GOT3 (cell line): ENCODE results near the gene TMEM53.
"Not testable (repeated sequence)": the region's sequence is repeated elsewhere in the genome, so short reads cannot be mapped to it uniquely, and the experiment has no call there.

Experiments used
- DNase-seq: peaks from one replicate; lab custom pipeline; 2025; ENCODE audit warnings: mixed read lengths; lab: John Stamatoyannopoulos, UW

The TMEM53 gene

GRCh38 chr1:44674113-44675000 lies at the start of gene TMEM53, which contains the start of gene ARMH1:
TSS of gene TMEM53 (minus strand) at chr1:44674481. CDS start at chr1:44674391, 90 bp downstream.
TSS of gene ARMH1 (plus strand) at chr1:44674714. CDS start at chr1:44689698, 14,984 bp downstream.
- peak; percentile 98 for DNase-seq

- no peak for DNase-seq
These were observed 49.4 kb upstream of the TMEM53 start for GRCh38 chr1:44723496-44724295.

GRCh38 chr1:44723064-44723463 lies 48.8 kb upstream of the TMEM53 start:
- DNase-seq: no peak

GRCh38 chr1:44721485-44722361 lies 47.4 kb upstream of the TMEM53 start:
- DNase-seq: peak; percentile 24

GRCh38 chr1:44720281-44720680 lies 46.0 kb upstream of the TMEM53 start:
- no peak for DNase-seq

GRCh38 chr1:44719318-44719717 lies 45.0 kb upstream of the TMEM53 start:
- DNase-seq: no peak

GRCh38 chr1:44718091-44718490 lies 43.8 kb upstream of the TMEM53 start:
- DNase-seq: no peak

- DNase-seq: no peak
These were observed 43.4 kb upstream of the TMEM53 start for GRCh38 chr1:44717653-44718052.

- no peak for DNase-seq
These were observed 42.9 kb upstream of the TMEM53 start for GRCh38 chr1:44717156-44717555.

- DNase-seq: no peak
These were observed 40.8 kb upstream of the TMEM53 start for GRCh38 chr1:44714944-44715571.

GRCh38 chr1:44714532-44714931 lies 40.3 kb upstream of the TMEM53 start:
- no peak for DNase-seq

GRCh38 chr1:44713321-44713781 lies 39.1 kb upstream of the TMEM53 start:
- DNase-seq: no peak

- no peak for DNase-seq
These were observed 33.9 kb upstream of the TMEM53 start for GRCh38 chr1:44707959-44708831.

GRCh38 chr1:44707112-44707881 lies 33.0 kb upstream of the TMEM53 start:
- DNase-seq: no peak

GRCh38 chr1:44705938-44706337 lies 31.7 kb upstream of the TMEM53 start:
- no peak for DNase-seq

GRCh38 chr1:44705470-44705869 lies 31.2 kb upstream of the TMEM53 start:
- no peak for DNase-seq

GRCh38 chr1:44701141-44701573 lies 26.9 kb upstream of the TMEM53 start:
- no peak for DNase-seq

- DNase-seq: no peak
These were observed 26.3 kb upstream of the TMEM53 start for GRCh38 chr1:44700573-44700972.

- DNase-seq: not testable (repeated sequence)
These were observed 25.1 kb upstream of the TMEM53 start for GRCh38 chr1:44699375-44699774.
